Measurements from ENCODE around the gene CNTN4. TPM values are rescaled to one million over a fixed set of nuclear protein-coding genes. Genes with fewer than 3 reads are reported as not detected.

The CNTN4 gene
- total RNA-seq, 6 experiments from 2014 or later = not detected

GRCh38 chr3:2851361-2851760 is 752.7 kb downstream of the CNTN4 start:
- Mint-ChIP-seq H3K9me3 (peaks cover 57% of the 10 kb centered on the region), H3K4me3 (no peak overlapping the region), H3K36me3 (ENCODE audit: low read depth) (peaks cover 8% of the 10 kb centered on the region; the same call in 1 of the 2 replicates), H3K4me1 (ENCODE audit: low read depth) (no peaks in the 10 kb centered on the region), H3K27me3 (ENCODE audit: insufficient read depth) (no peaks in the 10 kb centered on the region), H3K27ac (no peak overlapping the region)
- DNase-seq = no peak
- TF ChIP-seq, protein P1, sequence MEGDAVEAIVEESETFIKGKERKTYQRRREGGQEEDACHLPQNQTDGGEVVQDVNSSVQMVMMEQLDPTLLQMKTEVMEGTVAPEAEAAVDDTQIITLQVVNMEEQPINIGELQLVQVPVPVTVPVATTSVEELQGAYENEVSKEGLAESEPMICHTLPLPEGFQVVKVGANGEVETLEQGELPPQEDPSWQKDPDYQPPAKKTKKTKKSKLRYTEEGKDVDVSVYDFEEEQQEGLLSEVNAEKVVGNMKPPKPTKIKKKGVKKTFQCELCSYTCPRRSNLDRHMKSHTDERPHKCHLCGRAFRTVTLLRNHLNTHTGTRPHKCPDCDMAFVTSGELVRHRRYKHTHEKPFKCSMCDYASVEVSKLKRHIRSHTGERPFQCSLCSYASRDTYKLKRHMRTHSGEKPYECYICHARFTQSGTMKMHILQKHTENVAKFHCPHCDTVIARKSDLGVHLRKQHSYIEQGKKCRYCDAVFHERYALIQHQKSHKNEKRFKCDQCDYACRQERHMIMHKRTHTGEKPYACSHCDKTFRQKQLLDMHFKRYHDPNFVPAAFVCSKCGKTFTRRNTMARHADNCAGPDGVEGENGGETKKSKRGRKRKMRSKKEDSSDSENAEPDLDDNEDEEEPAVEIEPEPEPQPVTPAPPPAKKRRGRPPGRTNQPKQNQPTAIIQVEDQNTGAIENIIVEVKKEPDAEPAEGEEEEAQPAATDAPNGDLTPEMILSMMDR (IDR thresholded peaks at IDR 0.05) = no peak

- H3K9me3 Mint-ChIP-seq = peaks cover 61% of the 10 kb centered on the region
- TF ChIP-seq, protein P1 (IDR thresholded peaks at IDR 0.05) = no peak
- no peak overlapping the region for H3K27ac Mint-ChIP-seq
- H3K4me1 Mint-ChIP-seq (ENCODE audit: low read depth) = no peaks in the 10 kb centered on the region
- peaks cover 8% of the 10 kb centered on the region; the same call in 1 of the 2 replicates for H3K36me3 Mint-ChIP-seq (ENCODE audit: low read depth)
- no peak for DNase-seq
- H3K27me3 Mint-ChIP-seq (ENCODE audit: insufficient read depth) = no peaks in the 10 kb centered on the region
- H3K4me3 Mint-ChIP-seq = no peak overlapping the region
These were observed 753.2 kb downstream of the CNTN4 start for GRCh38 chr3:2851835-2852234.

DNA sequence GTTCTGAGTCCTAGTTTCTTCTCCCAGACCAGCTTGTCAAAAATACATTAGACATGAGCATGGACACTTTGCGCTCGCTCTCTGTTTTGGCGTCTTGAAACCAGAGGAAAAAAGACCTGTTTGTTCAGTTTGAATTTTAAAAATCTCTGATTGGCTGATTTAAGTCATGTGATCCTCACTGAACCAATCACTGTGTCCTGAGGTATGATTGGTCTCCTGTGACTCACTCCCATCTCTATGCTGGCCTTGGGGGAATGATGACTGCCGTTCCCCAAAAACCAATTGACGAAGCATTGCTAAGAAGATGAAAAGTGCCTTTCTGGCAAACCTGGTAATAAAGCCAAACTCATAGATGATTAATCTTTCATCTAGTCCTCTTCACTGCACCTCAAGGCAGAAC is 755.0 kb downstream of the CNTN4 start:
- no peaks in the 10 kb centered on the region for H3K4me1 Mint-ChIP-seq (ENCODE audit: low read depth)
- DNase-seq = no peak

GRCh38 chr3:2856138-2857133 is 757.8 kb downstream of the CNTN4 start:
- no peak for DNase-seq
- TF ChIP-seq, protein P1 (IDR thresholded peaks at IDR 0.05) = no peak
- Mint-ChIP-seq H3K4me1 (ENCODE audit: low read depth) (no peaks in the 10 kb centered on the region), H3K27ac (no peak overlapping the region), H3K27me3 (ENCODE audit: insufficient read depth) (peaks cover 1% of the 10 kb centered on the region; the same call in 1 of the 2 replicates), H3K4me3 (no peak overlapping the region), H3K9me3 (peaks cover 64% of the 10 kb centered on the region), H3K36me3 (ENCODE audit: low read depth) (peaks cover 3% of the 10 kb centered on the region; the same call in 1 of the 2 replicates)

More for the DNA sequence above, 755.0 kb downstream of the CNTN4 start:
- Mint-ChIP-seq H3K4me3 (no peak overlapping the region), H3K36me3 (ENCODE audit: low read depth) (peaks cover 8% of the 10 kb centered on the region; the same call in 1 of the 2 replicates), H3K9me3 (peaks cover 58% of the 10 kb centered on the region), H3K27ac (no peak overlapping the region), H3K27me3 (ENCODE audit: insufficient read depth) (no peaks in the 10 kb centered on the region)
- TF ChIP-seq, protein P1 (IDR thresholded peaks at IDR 0.05) = no peak

DNA sequence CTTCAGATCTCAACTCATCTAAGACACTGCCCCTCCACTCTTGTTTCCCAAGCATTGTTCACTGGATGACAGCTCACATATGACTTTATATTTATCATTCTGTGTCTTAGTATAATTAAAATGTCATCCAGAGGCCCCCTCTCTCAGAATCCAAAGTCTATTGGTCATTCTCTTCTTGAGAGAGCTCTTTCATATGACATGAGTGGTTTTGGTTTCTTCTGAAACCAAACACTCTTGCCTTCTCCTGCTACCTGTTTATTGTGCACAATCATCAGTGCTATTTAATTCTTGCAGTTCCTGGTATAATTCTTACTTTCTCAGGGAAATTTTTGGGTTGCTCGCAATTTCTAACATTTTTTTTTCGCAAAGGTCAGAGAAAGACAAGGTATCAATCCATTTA is 762.0 kb downstream of the CNTN4 start:
- H3K4me1 Mint-ChIP-seq (ENCODE audit: low read depth) = no peaks in the 10 kb centered on the region
- peaks cover 70% of the 10 kb centered on the region for H3K9me3 Mint-ChIP-seq
- H3K4me3 Mint-ChIP-seq = no peak overlapping the region
- no peaks in the 10 kb centered on the region for H3K36me3 Mint-ChIP-seq (ENCODE audit: low read depth)
- H3K27me3 Mint-ChIP-seq (ENCODE audit: insufficient read depth) = peaks cover 1% of the 10 kb centered on the region; the same call in 1 of the 2 replicates
- TF ChIP-seq, protein P1 (IDR thresholded peaks at IDR 0.05) = no peak
- no peak overlapping the region for H3K27ac Mint-ChIP-seq
- no peak for DNase-seq
